Measurements from ENCODE around the gene FAM185A.
"Not testable (repeated sequence)": the region's sequence is repeated elsewhere in the genome, so short reads cannot be mapped to it uniquely, and the experiment has no call there.

The FAM185A gene

DNA sequence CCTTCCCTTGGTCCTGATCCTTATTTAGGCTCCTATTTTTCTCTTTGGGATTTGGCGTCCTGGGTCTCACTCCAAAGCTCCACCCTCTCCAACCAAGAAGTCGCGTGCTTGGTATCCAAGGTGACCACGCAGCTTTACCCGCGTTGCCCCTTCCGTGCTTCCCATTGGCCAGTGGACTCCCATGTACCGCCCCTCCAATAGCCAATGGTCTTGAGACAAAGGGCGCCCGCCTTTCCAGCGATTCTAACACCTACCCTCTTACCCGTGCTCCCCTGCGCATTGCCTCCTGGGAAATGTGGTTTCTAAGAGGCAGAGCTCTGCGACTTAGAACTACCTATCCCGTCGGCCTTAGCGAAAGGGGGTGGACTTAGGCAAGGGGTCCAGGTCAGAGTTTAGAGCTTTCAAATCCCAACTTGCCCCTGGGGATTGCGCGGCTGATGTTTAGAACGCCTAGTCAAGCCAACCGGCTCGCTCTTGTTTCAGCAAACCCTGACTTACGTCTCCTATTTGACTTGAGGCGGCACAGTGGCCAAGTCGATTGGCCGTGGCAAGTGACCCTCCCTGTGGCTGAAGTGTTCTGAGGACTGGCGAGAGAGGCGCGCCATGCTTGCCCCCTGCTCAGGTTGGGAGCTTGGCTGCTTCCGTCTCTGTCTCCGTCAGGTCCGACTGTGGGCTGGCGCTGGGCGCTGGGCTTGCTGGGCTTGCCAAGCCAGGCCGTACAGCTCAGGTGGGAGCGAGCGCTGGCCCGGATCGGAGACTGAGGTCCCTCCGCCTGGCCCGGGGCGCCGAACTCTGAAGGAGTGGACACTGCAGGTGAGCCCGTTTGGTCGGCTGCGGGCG, at the start of gene FAM185A:
Gene FAM185A, plus strand, starts transcription at position 395 of the 840 bp plus-strand sequence. Its CDS starts 209 bp downstream, at position 604.
- peak; percentile 97 for DNase-seq (ENCODE audit: low read depth)

DNA sequence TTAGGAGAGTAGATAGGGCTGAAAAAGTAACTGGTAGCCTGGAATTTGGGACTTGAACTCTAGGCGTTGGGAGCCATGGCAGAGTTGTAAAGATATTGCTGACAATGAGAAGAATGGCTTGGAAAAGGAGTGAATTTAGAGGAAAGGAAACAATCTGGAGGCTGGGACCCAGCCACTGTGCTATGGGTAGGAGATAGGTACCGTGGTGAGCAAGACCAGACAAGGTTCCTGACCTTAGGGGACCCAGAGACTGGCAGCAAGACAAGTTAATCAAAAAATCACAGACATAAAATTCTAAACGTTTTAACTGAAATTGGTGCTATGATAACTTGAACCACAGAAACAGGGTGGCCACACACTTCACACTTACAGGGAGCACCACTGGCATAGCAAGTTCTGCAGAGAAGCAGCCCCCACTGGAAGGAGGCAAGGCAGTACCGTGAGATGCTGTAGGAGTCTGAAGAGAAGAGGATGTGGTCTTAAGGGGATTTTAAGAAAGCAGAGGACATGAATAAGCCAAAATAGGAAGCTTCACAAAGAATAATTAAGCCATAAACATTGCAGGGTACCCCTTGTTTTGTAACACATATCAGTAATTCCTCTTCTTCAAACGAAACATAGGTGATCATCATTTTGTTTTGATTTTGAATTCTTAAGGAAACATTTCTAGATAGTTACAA, 35.6 kb upstream of the FAM185A start:
- DNase-seq (ENCODE audit: low read depth), result not testable (repeated sequence)

DNA sequence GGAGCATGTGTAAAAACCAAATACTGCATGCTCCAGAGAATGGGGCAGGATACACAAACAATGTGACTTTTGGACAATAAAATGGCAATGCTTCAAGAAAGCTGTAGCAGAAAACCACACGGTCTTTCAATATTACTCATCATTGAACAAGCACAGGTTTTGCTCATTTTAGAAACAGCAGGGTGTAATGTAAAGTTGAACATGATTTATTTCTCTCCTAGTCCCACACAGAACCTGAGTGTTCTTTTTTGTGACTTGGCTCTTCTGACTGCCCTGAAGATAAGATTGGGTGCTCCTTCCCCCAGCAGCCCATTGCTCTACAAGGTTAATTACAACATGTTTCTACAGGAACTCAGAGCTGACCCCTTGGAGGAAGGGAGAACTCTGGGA, 35.1 kb upstream of the FAM185A start:
- not testable (repeated sequence) for DNase-seq (ENCODE audit: low read depth)

DNA sequence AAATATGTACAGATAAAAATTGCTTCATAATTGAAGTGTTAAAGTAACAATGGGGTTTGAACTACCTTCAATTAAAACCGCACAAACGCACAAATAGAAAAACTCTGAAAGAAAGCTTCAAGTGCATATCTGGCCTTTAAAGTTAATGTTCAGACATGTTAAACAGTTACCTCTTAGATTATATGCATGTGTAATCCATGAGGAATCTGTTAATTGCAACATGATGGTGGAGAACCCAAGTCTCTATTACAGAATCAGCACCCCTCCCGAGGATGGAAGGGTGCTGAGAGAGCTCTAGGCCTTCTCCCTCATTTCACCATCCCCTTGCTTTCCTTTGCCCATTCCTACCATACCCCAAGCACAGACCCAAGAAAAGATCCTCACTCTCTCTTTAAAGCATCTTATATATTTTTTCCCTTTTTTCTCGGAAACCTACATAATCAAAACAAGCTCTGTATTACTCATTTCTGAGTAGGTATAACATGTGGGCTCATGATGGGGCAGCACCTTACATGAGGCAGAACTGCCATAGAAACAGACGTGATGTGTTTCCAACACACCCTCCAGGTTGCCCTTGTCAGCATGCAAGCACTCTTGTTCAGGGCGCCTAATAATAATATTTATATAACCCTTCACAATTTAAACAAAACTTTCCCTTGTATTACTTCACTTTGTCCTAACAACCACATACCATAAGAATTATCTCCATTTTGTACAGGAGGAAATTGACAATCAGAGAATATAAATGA, 33.9 kb upstream of the FAM185A start:
- DNase-seq (ENCODE audit: low read depth), result not testable (repeated sequence)

DNA sequence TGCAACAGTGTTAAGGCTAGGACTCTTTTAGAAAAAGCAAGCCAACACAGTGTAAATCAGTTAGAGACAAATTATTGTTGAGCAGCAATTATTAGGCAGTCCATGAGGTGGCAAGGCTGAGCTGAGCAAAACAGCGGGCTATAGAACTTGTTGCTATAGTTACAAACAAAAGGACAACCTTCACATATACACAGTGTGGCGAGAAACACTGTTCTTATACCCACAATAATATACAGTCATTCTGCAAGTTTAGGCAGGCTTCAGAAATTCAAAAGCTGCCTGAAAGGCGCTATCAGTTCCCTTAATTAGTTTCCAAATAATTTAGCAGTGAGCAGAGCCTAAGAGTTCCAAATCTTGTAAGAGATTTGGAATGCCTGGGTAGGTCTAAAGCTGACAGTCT, 33.1 kb upstream of the FAM185A start:
- DNase-seq (ENCODE audit: low read depth), result not testable (repeated sequence)

DNA sequence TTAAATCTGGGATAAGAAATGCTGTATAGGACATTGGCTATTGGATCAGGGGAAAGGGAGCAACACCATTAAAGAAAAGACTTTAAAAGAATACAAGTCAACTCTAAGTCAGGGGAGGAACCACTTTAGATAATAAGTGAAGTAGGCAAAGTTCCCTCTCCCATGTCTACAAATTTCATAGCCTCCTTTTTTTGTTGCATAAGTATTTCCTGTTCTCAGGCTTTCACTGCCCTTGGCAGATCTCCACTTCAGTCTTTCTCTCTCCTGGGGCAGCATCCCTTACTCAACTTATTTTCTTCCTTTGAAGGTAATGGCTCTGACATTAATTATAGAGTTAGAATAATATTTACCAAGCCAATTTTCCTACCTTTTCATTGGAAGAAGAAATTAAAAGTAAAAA, 30.3 kb upstream of the FAM185A start:
- not testable (repeated sequence) for DNase-seq (ENCODE audit: low read depth)

DNA sequence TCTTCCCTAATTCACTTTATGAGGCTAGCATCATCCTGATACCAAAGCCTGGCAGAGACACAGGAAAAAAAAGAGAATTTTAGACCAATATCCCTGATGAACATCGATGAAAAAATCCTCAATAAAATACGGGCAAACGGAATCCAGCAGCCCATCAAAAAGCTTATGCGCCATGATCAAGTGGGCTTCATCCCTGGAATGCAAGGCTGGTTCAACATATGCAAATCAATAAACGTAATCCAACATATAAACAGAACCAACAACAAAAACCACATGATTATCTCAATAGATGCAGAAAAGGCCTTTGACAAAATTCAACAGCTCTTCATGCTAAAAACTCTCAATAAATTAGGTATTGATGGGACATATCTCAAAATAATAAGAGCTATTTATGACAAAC, 22.6 kb upstream of the FAM185A start:
- DNase-seq (ENCODE audit: low read depth), result not testable (repeated sequence)

DNA sequence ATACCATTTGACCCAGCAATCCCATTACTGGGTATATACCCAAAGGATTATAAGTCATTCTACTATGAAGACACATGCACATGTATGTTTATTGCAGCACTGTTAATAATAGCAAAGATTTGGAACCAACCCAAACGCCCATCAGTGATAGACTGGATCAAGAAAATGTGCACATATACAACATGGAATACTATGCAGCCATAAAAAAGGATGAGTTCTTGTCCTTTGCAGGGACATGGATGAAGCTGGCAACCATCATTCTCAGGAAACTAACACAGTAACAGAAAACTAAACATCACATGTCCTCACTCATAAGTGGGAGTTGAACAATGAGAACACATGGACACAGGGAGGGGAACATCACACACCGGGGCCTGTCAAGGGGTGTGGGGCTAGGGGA, 19.1 kb upstream of the FAM185A start:
- not testable (repeated sequence) for DNase-seq (ENCODE audit: low read depth)

DNA sequence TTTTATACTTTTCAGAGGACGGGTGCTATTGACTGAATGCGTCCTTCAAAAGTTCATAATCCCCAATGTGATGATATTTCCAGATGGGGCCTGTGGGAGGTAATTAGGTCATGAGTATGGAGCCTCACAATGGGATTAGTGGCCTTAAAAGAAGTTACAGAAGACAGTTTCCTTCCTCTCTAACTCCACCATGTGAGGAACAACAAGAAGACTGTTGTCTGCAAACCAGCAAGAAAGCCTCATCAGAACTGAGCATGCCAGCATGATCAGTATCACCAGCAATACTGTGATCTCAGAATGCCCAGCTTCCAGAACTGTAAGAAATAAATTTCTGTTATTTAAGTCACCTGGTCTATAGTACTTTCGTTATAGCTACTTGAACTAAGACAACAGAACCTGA, 18.4 kb upstream of the FAM185A start:
- DNase-seq (ENCODE audit: low read depth), result not testable (repeated sequence)

DNA sequence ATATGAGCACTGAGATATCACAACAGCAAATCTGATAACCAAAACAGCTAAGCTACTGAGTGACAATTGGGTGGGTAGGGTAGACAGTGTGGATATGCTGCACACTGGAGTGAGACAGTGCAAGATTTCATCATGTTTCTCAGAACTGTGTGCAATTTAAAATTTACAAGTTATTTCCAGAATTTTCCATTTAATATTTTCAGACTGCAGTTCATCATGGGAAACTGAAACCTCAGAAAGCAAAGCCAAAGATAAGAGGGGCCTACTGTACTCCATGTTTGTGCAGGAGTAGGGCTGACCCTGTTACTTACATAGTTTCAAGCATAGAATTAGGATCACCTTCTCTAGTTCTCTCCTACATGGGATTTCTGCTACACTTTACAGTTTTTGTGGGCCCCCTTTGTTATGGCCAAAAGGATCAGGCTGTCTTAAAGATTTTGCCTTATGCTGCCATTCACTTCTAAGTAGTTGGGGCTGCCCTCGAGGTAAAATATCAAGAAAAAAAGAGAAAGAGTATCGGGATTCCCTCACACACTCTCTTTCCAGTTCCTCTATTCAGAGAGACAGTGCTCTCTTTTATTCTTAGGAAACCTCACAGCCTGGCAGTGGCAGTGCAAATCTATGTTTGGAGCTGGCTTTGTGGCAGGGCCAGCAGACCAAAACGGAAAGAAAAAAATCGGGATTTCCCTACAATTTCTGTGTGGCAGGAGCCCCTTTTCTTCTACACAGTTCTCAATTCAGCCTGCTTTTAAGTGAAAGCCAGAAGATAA, 6.6 kb upstream of the FAM185A start:
- not testable (repeated sequence) for DNase-seq (ENCODE audit: low read depth)

DNA sequence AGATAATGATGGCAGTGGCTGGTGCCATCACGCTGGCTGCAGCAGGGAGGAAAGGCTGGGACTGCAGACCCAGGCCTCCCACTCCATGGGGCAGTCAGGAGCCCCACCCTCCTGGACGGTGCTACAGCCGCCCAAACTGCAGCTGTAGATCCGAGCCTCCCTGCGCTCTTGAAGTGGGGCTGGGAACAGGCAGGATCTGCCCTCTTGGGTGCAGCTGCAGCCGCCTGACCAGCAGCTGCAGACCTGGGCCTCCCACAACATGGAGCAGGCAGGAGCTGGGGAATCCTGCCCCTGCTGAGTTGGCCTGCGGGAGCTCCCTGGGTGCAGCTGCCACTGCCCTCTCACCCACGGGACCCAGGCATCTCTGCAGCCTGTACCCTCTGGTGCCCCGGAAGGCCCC, 4.9 kb upstream of the FAM185A start:
- DNase-seq (ENCODE audit: low read depth), result not testable (repeated sequence)

DNA sequence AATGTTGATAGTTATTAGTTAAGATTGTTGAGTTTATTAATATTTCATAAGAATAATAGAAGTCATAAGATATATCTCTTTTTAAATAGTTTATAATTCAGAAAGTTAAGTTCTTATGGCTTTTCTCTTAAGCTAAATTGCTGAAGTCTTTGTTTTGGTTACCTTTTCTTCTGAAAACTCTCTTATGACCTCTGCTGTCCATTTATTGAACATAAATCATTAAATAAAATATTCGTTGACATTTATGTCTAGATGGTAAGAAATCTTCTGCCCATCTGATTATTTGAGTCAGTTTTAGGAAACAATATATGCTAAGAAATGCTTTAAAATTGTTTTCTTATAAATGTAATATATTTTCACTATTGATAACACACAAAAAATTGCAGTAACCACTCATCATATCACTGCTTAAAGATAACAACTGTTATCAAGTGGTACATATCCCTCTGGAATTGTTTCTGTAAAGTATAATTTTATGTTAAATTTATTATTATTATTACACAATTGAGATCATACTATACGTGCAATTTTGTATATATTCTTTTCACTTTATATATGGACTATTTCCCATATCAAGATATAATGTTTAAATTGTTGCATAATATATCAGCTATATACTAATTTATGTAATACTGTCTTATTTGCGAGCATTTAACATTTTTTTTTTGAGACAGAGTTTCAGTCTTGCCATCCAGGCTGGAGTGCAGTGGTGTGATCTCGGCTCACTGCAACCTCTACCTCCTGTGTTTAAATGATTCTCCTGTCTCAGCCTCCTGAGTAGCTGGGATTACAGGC, 3.1 kb upstream of the FAM185A start:
- not testable (repeated sequence) for DNase-seq (ENCODE audit: low read depth)

DNA sequence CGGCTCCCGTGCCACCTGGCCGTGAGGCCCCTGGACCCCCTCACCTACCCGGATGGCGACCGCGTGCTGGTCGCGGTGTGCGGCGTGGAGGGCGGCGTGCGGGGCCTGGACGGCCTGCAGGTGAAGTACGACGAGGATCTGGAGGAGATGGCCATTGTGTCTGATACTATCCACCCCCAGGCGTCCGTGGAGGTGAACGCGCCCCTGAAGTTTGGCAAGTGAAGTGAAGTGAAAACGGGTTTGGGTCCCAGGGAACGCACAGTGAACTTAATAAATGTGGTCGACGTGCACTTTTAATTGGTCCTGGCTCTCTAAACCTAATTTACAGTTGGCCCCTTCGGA, 617 bp downstream of the FAM185A start:
- not testable (repeated sequence) for DNase-seq (ENCODE audit: low read depth)

DNA sequence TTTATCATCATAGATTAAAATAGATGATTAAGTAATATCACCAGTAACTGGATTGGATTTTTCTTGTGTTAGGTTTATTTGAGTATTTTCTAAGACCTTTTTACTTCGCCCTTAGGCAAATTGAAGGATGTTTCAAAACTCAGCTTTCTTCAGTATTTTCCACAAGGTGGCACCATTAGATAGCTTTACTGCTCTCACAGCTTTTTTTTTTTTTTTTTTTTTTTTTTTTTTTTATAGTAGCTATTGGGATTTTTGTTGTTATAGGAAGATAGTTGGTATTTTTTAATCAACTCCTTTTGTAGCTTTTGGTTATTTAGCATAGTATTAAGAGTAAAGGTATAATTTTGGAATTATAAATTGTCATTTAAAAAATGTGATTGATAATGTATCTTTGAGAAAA, 9.4 kb downstream of the FAM185A start:
- DNase-seq (ENCODE audit: low read depth), result not testable (repeated sequence)

DNA sequence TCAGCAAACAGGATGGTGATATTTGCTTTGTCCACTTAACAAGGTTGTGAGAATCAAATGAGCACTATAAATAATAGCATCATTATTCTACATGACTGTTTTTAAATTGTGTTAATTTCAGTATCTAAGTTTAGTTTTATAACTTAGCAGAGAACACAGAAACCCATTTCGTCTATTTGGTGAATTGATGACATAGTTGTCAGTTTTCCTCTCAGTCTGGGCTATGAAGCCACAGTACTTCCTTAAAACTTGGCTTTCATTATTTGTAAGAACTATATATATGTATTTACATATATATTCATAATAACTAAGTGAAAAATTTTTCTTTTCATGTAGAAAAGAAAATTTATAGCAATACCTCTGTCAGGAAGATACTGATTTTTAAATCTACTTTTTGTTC, 11.1 kb downstream of the FAM185A start:
- not testable (repeated sequence) for DNase-seq (ENCODE audit: low read depth)

DNA sequence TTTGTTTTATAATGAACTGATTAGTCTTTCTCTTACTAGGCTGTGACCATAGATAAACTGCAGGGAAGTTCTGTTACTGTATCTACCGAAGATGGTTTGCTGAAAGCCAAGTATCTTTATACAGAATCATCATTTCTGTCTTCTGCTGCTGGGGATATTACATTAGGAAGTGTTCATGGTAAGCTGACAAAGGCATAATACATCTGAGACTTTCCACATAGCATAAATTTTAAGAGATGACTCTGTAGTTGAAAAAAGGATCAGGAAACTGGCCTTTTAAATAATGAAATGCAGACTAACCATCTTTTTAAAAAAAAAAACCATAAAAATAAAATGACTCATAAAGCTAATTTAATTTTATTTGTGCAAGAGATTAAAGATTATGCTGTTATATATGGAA, 12.4 kb downstream of the FAM185A start:
- DNase-seq (ENCODE audit: low read depth), result not testable (repeated sequence)

DNA sequence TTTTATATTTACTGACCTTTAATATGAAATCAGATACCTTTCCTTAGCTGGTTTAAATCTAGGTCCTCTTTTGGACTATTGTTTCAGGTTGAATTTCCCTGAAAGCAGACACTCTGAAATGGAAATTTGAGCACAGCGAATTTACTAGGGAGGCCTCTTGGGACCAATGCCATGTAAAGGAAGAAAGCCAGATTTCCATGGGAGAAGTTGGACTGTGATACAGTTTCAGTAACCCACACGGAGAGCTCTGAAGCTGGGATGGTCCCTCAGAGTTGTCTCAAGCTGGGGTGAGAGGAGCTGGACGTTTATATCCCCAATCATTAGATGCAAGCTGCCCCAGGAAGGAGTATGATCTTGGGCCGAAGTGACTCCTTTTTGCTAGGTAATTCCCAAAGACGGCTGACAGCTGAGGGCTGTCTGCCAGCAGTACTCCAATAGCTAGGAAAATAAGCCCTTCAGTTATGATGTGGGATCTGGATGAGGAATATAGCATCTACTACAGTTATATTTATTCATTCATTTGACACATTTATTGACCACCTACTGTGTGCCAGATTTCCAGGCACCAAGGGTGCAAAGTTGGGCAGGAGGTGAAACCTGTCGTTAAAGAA, 14.6 kb downstream of the FAM185A start:
- DNase-seq (ENCODE audit: low read depth), result not testable (repeated sequence)

DNA sequence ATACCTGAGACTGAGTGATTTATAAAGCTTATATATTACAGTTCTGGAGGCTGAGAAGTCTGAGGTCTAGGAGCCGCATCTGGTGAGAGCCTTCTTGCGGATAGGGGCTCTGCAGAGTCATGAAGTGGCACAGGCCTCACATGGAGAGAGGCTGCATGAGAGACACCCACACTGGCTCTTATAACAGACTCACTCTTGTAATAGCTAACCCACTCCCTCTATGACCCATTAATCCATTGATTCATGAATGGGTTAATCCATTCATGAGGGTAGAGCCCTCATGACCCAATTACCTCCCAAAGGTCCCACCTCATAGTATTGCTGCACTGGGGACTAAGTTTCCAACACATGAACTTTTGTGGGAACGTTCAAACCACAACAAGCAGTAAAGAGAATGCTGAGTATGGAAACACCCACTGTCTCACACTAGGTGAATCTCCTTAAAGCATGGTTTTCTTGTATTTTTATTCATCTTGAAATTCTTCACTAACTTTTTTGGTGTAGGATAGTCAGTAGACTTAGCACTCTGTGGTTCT, 20.9 kb downstream of the FAM185A start:
- not testable (repeated sequence) for DNase-seq (ENCODE audit: low read depth)

DNA sequence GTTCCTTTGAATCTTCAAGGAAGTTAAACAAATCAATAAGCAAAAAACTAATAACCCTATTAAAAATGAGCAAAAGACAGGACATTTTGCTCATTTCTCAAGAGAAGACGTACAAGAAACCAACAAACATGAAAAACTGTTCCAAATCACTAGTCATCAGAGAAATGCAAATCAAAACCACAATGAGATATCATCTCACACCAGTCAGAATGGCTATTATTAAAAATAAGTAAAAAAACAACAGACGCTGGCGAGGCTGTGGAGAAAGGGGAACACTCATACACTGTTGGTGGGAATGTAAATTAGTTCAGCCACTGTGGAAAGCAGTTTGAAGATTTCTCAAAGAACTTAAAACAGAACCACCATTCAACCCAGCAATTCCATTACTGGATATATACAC, 21.7 kb downstream of the FAM185A start:
- DNase-seq (ENCODE audit: low read depth), result not testable (repeated sequence)

DNA sequence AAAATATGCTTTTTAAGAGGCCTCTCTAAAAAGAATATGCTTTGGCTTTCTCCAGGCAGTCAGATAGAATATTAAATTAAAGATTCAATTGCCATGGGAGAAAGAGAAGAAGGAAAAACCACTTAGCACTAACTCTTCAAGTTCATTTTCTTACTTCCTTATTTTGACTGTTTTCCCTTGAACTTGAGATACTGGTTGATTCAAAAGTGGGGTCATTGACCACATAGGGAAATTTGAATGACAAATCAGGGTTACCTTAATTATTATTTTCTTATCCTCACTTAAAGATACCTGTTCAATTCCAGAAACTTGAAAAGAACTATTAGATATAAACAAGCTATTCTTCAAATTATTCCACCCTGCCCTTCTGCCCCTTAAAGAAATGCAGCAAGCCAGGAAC, 27.4 kb downstream of the FAM185A start:
- DNase-seq (ENCODE audit: low read depth), result not testable (repeated sequence)
